H1 (cell line): ENCODE measurements around the gene MT1G. TPM values are rescaled to one million over a fixed set of nuclear protein-coding genes. Genes with fewer than 3 reads are reported as not detected.
"Not testable (repeated sequence)": the region's sequence is repeated elsewhere in the genome, so short reads cannot be mapped to it uniquely, and the experiment has no call there.

Experiments used
- CTCF ChIA-PET: fragments of 300-600 bp; sonication (Branson Sonifier 250); formaldehyde crosslinking; loops from one replicate; lab custom pipeline; 2021; ENCODE audit not compliant: partially characterized antibody; lab: Charles Lee
- POLR2A ChIA-PET: fragments of 300-600 bp; sonication (Branson Sonifier 250); formaldehyde crosslinking; loops from one replicate; lab custom pipeline; 2021; ENCODE audit warnings: inconsistent platforms; ENCODE audit not compliant: partially characterized antibody; lab: Charles Lee
- DNase-seq, 2 experiments: peaks; one replicate each; pipeline versions ENCODE4 v3.0.0 to v3.0.0-alpha.2; 2010 to 2022; ENCODE audit warnings: low spot score in 2 of 2, low read depth in 1 of 2, mixed read lengths in 1 of 2
- FAIRE-seq: peaks from 2 replicates; lab custom pipeline; 2011; peaks lifted over from hg19 to GRCh38; lab: Jason Lieb, UNC
- H2AFZ ChIP-seq: 2 replicates; pipeline ENCODE4 v1.8.1; 2012; ENCODE audit warnings: low read length, inconsistent platforms
- H2AK5ac ChIP-seq: 2 replicates; pipeline ENCODE4 v1.6.1; 2013; ENCODE audit warnings: low read depth, low read length
- H2BK120ac ChIP-seq: replicated peaks from 2 replicates; pipeline ENCODE3; 2013; ENCODE audit warnings: low read depth, low read length, inconsistent platforms
- H2BK12ac ChIP-seq: 2 replicates; pipeline ENCODE4 v1.6.1; 2013; ENCODE audit warnings: low read depth, low read length
- H2BK15ac ChIP-seq: 2 replicates; pipeline ENCODE4 v1.6.1; 2013; ENCODE audit warnings: low read length
- H2BK20ac ChIP-seq: 2 replicates; pipeline ENCODE4 v1.6.1; 2013; ENCODE audit warnings: low read length
- H2BK5ac ChIP-seq: 2 replicates; pipeline ENCODE4 v1.6.1; 2013; ENCODE audit warnings: low read depth, low read length
- H3K14ac ChIP-seq: 2 replicates; pipeline ENCODE4 v1.6.1; 2013; ENCODE audit warnings: inconsistent platforms; ENCODE audit not compliant: insufficient read length
- H3K18ac ChIP-seq: 2 replicates; pipeline ENCODE4 v1.6.1; 2013; ENCODE audit warnings: low read length; ENCODE audit errors: extremely low read depth
- H3K23ac ChIP-seq: 2 replicates; pipeline ENCODE4 v1.6.1; 2013; ENCODE audit warnings: inconsistent platforms; ENCODE audit not compliant: insufficient read length
- H3K23me2 ChIP-seq: 2 replicates; pipeline ENCODE4 v1.6.1; 2013; ENCODE audit warnings: low read depth, low read length
- H3K27ac ChIP-seq: 2 replicates; pipeline ENCODE4 v1.6.1; 2011; ENCODE audit warnings: low read depth, low read length, inconsistent platforms
- H3K27me3 ChIP-seq, 4 experiments: replicated peaks in 1 of 4; 1 replicate in 1 of 4; 2 replicates in 3 of 4; pipeline versions ENCODE4 v1.6.1 to v1.8.1; 2011 to 2013; ENCODE audit warnings: low read length in 3 of 4, mild to moderate bottlenecking in 3 of 4, inconsistent platforms in 2 of 4, mixed read lengths in 2 of 4, moderate library complexity in 1 of 4; ENCODE audit not compliant: control insufficient read depth in 3 of 4, insufficient read depth in 3 of 4; ENCODE audit errors: extremely low read depth in 1 of 4
- H3K36me3 ChIP-seq, 4 experiments: 2 replicates each; pipeline versions ENCODE4 v1.6.1 to v1.8.1; 2011 to 2013; ENCODE audit warnings: mild to moderate bottlenecking in 4 of 4, low read length in 3 of 4, moderate library complexity in 2 of 4, control low read depth in 1 of 4, inconsistent platforms in 1 of 4; ENCODE audit not compliant: insufficient read depth in 4 of 4, control insufficient read depth in 2 of 4
- H3K4ac ChIP-seq: replicated peaks from 2 replicates; pipeline ENCODE3; 2013; ENCODE audit warnings: low read length, low read depth, mixed read lengths, inconsistent platforms; ENCODE audit not compliant: insufficient read length
- H3K4me1 ChIP-seq, 4 experiments: replicated peaks in 1 of 4; 1 replicate in 1 of 4; 2 replicates in 3 of 4; pipeline versions ENCODE4 v1.6.1 to v1.8.1; 2011 to 2013; ENCODE audit warnings: low read length in 3 of 4, inconsistent platforms in 2 of 4, mixed read lengths in 1 of 4; ENCODE audit not compliant: insufficient read depth in 4 of 4, control insufficient read depth in 3 of 4
- H3K4me2 ChIP-seq, 2 experiments: 2 replicates each; pipeline versions ENCODE4 v1.6.1 to v1.8.1; 2011 to 2013; ENCODE audit warnings: low read depth in 2 of 2, low read length in 2 of 2, control low read depth in 1 of 2, inconsistent platforms in 1 of 2, mild to moderate bottlenecking in 1 of 2; ENCODE audit not compliant: insufficient read depth in 1 of 2
- H3K4me3 ChIP-seq, 4 experiments: fragments of 200-600, 300-600 bp in 1 of 4; sonication (generic), shearing (Covaris generic), sonication (Bioruptor Twin) in 1 of 4; 2 replicates each; pipeline versions ENCODE4 v1.5.1 to v1.8.1; 2011 to 2016; ENCODE audit warnings: low read length in 4 of 4, low read depth in 3 of 4, control low read depth in 2 of 4, inconsistent platforms in 2 of 4, mild to moderate bottlenecking in 2 of 4, mixed read lengths in 1 of 4, moderate library complexity in 1 of 4; ENCODE audit not compliant: insufficient read depth in 2 of 4; ENCODE audit errors: extremely low read depth in 1 of 4
- H3K56ac ChIP-seq: replicated peaks from 2 replicates; pipeline ENCODE3; 2013; ENCODE audit warnings: low read depth, mild to moderate bottlenecking, mixed read lengths, low read length, inconsistent platforms; ENCODE audit not compliant: insufficient read length
- H3K79me1 ChIP-seq: 2 replicates; pipeline ENCODE4 v1.6.1; 2013; ENCODE audit warnings: low read depth, low read length, control low read depth
- H3K79me2 ChIP-seq, 2 experiments: 2 replicates each; pipeline versions ENCODE4 v1.6.1 to v1.8.1; 2012 to 2013; ENCODE audit warnings: low read length in 2 of 2, mild to moderate bottlenecking in 2 of 2, inconsistent platforms in 1 of 2; ENCODE audit not compliant: insufficient read depth in 2 of 2, control insufficient read depth in 1 of 2
- H3K9ac ChIP-seq, 4 experiments: replicated peaks in 1 of 4; 1 replicate in 1 of 4; 2 replicates in 3 of 4; pipeline versions ENCODE4 v1.6.1 to v1.8.1; 2011 to 2013; ENCODE audit warnings: low read depth in 3 of 4, low read length in 3 of 4, control low read depth in 2 of 4, mild to moderate bottlenecking in 2 of 4, moderate library complexity in 2 of 4, inconsistent platforms in 1 of 4; ENCODE audit errors: extremely low read depth in 1 of 4
- H3K9me3 ChIP-seq, 2 experiments: 2 replicates each; pipeline versions ENCODE4 v1.6.1 to v1.8.1; 2012 to 2013; ENCODE audit warnings: mild to moderate bottlenecking in 2 of 2, moderate library complexity in 2 of 2, control low read depth in 1 of 2, inconsistent platforms in 1 of 2, low read depth in 1 of 2, low read length in 1 of 2, mixed read lengths in 1 of 2; ENCODE audit not compliant: insufficient read depth in 2 of 2
- H4K20me1 ChIP-seq, 2 experiments: replicated peaks in 1 of 2; 2 replicates each; pipeline versions ENCODE3 to v1.8.1; 2011 to 2013; ENCODE audit warnings: inconsistent platforms in 2 of 2, low read length in 2 of 2, mild to moderate bottlenecking in 1 of 2; ENCODE audit not compliant: insufficient read depth in 2 of 2, control insufficient read depth in 1 of 2
- H4K5ac ChIP-seq: 2 replicates; pipeline ENCODE4 v1.6.1; 2013; ENCODE audit warnings: low read length, low read depth, mixed read lengths, inconsistent platforms; ENCODE audit not compliant: insufficient read length
- H4K8ac ChIP-seq: 2 replicates; pipeline ENCODE4 v1.8.0; 2013; ENCODE audit warnings: mild to moderate bottlenecking, moderate library complexity, low read length, inconsistent platforms; ENCODE audit not compliant: insufficient read depth; ENCODE audit errors: extremely low read depth
- H4K91ac ChIP-seq: replicated peaks from 2 replicates; pipeline ENCODE3; 2013; ENCODE audit warnings: low read length, mixed read lengths, inconsistent platforms; ENCODE audit not compliant: insufficient read length
- ATF3 ChIP-seq: IDR thresholded peaks from 2 replicates; pipeline ENCODE4 v1.6.1; 2011; ENCODE audit warnings: low read depth, mild to moderate bottlenecking, low read length; ENCODE audit not compliant: insufficient read depth
- POU5F1 ChIP-seq: IDR thresholded peaks from 2 replicates; pipeline ENCODE4 v1.6.1; 2011; ENCODE audit warnings: low read depth, mild to moderate bottlenecking, low read length, moderate library complexity
- SAP30 ChIP-seq: fragments of 300-600 bp; sonication (generic); IDR thresholded peaks from 2 replicates; pipeline ENCODE4 v1.7.1; 2012; ENCODE audit warnings: low read length, moderate library complexity, mild to moderate bottlenecking, inconsistent platforms; ENCODE audit not compliant: insufficient read depth, insufficient replicate concordance
- SUZ12 ChIP-seq: fragments of 200-600 bp; sonication (generic); IDR thresholded peaks from 2 replicates; pipeline ENCODE4 v1.6.1; 2012; ENCODE audit warnings: mild to moderate bottlenecking, inconsistent platforms, low read length, moderate library complexity, mixed read lengths
- TBP ChIP-seq: IDR thresholded peaks from 2 replicates; pipeline ENCODE4 v1.6.1; 2011; ENCODE audit warnings: low read depth, low read length, improper control_type of control experiment
- WGBS, 2 experiments: shearing (Covaris generic) in 1 of 2; methylation state at CpG; one replicate each; pipeline versions ENCODE4 v1.1.6 to v1.1.7; 2013 to 2015; ENCODE audit warnings: low lambda C conversion rate in 2 of 2, mixed read lengths in 2 of 2, inconsistent platforms in 1 of 2, low coverage in 1 of 2, missing lambda C conversion rate in 1 of 2; ENCODE audit not compliant: insufficient replicate concordance in 2 of 2, insufficient coverage in 1 of 2, insufficient read length in 1 of 2; ENCODE audit errors: extremely low coverage in 1 of 2, missing lambda C conversion rate in 1 of 2; 5-methylcytosine and 5-hydroxymethylcytosine counted together
- polyA plus RNA-seq, 7 experiments: library from polyadenylated mRNA; depleted of rRNA in 3 of 7; stranded (reverse) in 5 of 7; unstranded in 2 of 7; fragments of >200 nt in 5 of 7; fragments of 200-250 nt in 2 of 7; gene quantifications; 1 replicate in 5 of 7; 2 replicates in 1 of 7; 4 replicates in 1 of 7; pipeline versions ENCODE4 v1.2.1 to v1.2.3, GENCODE V29; 2011 to 2013; ENCODE audit warnings: missing spikeins in 2 of 7, mixed read lengths in 2 of 7
- total RNA-seq: library from RNA; stranded (reverse); fragmentation: NEBNext Ultra II Directional; extraction: Animal tissue kit (Norgen Biotek cat#: 25700); gene quantifications from 2 replicates; pipeline ENCODE4 v1.2.1, GENCODE V29; 2021

Gene MT1G
- total and polyA plus RNA-seq, 2 of the 8 experiments (the other 6 are each of a cell fraction or from before 2014, with no cell fraction given): 17.7 to 515 TPM

DNA sequence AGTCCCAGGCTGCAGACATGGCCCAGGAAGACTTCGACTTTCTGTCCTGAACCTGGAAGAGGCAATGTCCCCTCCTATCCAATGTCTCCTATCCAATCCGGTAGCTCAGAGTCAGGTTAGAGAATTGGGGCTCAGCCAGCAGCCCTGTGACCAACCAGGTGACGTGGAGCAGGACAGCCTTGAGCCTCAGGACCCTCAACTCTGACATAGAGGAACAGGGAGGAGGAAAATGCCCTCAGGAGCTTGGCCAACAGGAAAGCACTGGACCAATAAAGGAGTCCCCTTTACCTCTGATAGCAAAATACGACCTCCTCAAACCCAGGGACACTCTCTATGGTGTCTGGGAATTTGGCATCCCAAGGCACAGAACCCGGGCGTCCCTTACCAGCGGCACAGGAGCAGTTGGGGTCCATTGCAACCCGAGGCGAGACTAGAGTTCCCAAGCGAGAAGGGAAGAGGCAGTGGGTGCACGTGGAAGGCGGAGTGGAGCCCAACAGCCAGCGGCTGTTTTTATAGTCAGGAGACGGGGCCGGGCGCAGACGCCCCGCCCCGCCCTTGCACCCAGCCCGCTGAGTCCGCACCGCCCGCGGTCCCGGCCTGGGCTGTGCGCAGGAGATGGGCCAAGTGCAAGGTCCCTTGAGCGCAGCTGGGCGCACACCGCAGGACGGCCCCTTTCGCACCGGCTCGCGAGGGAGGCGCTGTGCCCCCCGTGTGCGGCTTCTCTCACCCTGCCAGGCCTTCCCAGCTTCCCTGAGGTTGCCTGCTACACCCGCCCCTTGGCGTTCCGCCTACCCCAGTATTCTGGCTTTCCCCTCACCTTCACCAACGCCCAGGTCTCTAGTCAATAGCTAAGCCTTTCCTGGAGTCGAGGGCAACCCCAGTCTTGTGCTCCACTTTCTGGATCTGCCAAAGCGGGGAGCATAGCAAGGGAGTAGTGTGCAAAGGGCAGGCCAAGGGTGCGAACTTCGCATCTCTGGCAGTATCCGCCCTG is at the start of gene MT1G (continued):
- no peak for TF ChIP-seq SAP30
- no peak for TF ChIP-seq POU5F1
- no peak for TF ChIP-seq ATF3
- TF ChIP-seq SUZ12: peak; percentile 73
- TF ChIP-seq TBP: peak; percentile 80

- H3K23me2 ChIP-seq, H3K79me2 ChIP-seq, DNase-seq, FAIRE-seq, H2BK20ac ChIP-seq, H3K4me1 ChIP-seq, H3K27ac ChIP-seq, H2BK12ac ChIP-seq, H4K20me1 ChIP-seq, H4K8ac ChIP-seq, H3K4ac ChIP-seq, H3K4me3 ChIP-seq, H3K36me3 ChIP-seq, H3K18ac ChIP-seq, H3K79me1 ChIP-seq, H3K9ac ChIP-seq, H4K91ac ChIP-seq, H3K23ac ChIP-seq, H2BK15ac ChIP-seq, H3K27me3 ChIP-seq, H2AFZ ChIP-seq, H2BK120ac ChIP-seq, H3K9me3 ChIP-seq, H4K5ac ChIP-seq, H3K56ac ChIP-seq, H3K4me2 ChIP-seq, H2AK5ac ChIP-seq, H3K14ac ChIP-seq, H2BK5ac ChIP-seq: not testable (repeated sequence)
- 86% methylated on average over 2 of the region's 2 CpGs; no CpG with 5 or more reads in 1 of the 2 experiments for WGBS, 2 experiments
- POLR2A ChIA-PET: interaction anchor here (1.4 to 2.4 kb wide), 2 partner anchors 10 to 12 kb away, joined by 4 to 8 read pairs; partner anchors contain the start of gene NUP93
- CTCF ChIA-PET: interaction anchor here (0.7 to 5.2 kb wide), 3 partner anchors 15 to 184 kb away, joined by 3 to 26 read pairs (median 5); no protein-coding TSS in a partner anchor
Observed at GRCh38 chr16:56717532-56717931, 49.7 kb upstream of the MT1G start.
